GM12878 (cell line): ENCODE data around the gene NONO. TPM values are rescaled to one million over a fixed set of nuclear protein-coding genes. Genes with fewer than 3 reads are reported as not detected.
A peak's percentile ranks its signal among the peaks of the same experiment; 100 is the strongest.

Experiments used
- ATF7 ChIP-seq: fragments of 450-650 bp; IDR thresholded peaks from 2 replicates; pipeline ENCODE4 v1.6.1; 2016; ENCODE audit warnings: low read depth, mild to moderate bottlenecking
- BRCA1 ChIP-seq: IDR thresholded peaks from 2 replicates; pipeline ENCODE4 v1.6.1; 2011; ENCODE audit warnings: low read depth, low read length, improper control_type of control experiment
- CBFB ChIP-seq: IDR thresholded peaks from 2 replicates; pipeline ENCODE4 v1.6.1; 2016; ENCODE audit warnings: antibody characterized with exemption, low read depth
- CREM ChIP-seq: IDR thresholded peaks from 2 replicates; pipeline ENCODE4 v1.6.1; 2014; ENCODE audit warnings: antibody characterized with exemption, low read depth
- FOS ChIP-seq: IDR thresholded peaks from 3 replicates; pipeline ENCODE4 v1.6.1; 2011; ENCODE audit warnings: borderline replicate concordance; ENCODE audit not compliant: insufficient read length; ENCODE audit errors: extremely low read depth
- KAT2A ChIP-seq: conservative IDR thresholded peaks from 2 replicates; pipeline ENCODE4 v1.6.1; 2011; ENCODE audit warnings: low read depth, low read length; ENCODE audit not compliant: control insufficient read depth
- KLF5 ChIP-seq: fragments of 450-650 bp; IDR thresholded peaks from 2 replicates; pipeline ENCODE4 v1.6.1; 2014; ENCODE audit warnings: mild to moderate bottlenecking; ENCODE audit not compliant: partially characterized antibody
- NBN ChIP-seq: fragments of 450-650 bp; IDR thresholded peaks from 2 replicates; pipeline ENCODE4 v1.6.1; 2016
- NFIC ChIP-seq: IDR thresholded peaks from 2 replicates; pipeline ENCODE4 v1.6.1; 2012; ENCODE audit warnings: low read depth, mild to moderate bottlenecking, inconsistent platforms, low read length, moderate library complexity
- NFYA ChIP-seq: IDR thresholded peaks from 2 replicates; pipeline ENCODE4 v1.6.1; 2011; ENCODE audit warnings: low read depth, mild to moderate bottlenecking, low read length, improper control_type of control experiment, borderline replicate concordance
- NR2C1 ChIP-seq: fragments of 450-650 bp; IDR thresholded peaks from 2 replicates; pipeline ENCODE4 v1.6.1; 2017; ENCODE audit warnings: antibody characterized with exemption, mild to moderate bottlenecking, moderate library complexity
- POLR2AphosphoS2 ChIP-seq: IDR thresholded peaks from 2 replicates; pipeline ENCODE4 v1.6.1; 2011; ENCODE audit warnings: low read depth, mild to moderate bottlenecking, low read length, improper control_type of control experiment, moderate library complexity
- STAT1 ChIP-seq: fragments of 450-650 bp; conservative IDR thresholded peaks from 2 replicates; pipeline ENCODE4 v1.6.1; 2014; ENCODE audit warnings: antibody characterized with exemption, mild to moderate bottlenecking
- TCF3 ChIP-seq: IDR thresholded peaks from 2 replicates; pipeline ENCODE4 v1.6.1; 2012; ENCODE audit warnings: low read depth, mild to moderate bottlenecking, low read length, borderline replicate concordance; ENCODE audit not compliant: insufficient read depth
- TCF7 ChIP-seq: IDR thresholded peaks from 2 replicates; pipeline ENCODE4 v1.6.1; 2014; ENCODE audit warnings: antibody characterized with exemption, borderline replicate concordance
- ZNF384 ChIP-seq: IDR thresholded peaks from 2 replicates; pipeline ENCODE4 v1.6.1; 2012; ENCODE audit warnings: low read depth, mild to moderate bottlenecking, low read length, improper control_type of control experiment, borderline replicate concordance
- polyA plus RNA-seq, 11 experiments: library from polyadenylated mRNA; depleted of rRNA in 4 of 11; unstranded in 6 of 11; stranded (reverse) in 5 of 11; fragments of >200 nt; fragmentation: Nextera tagmentation in 4 of 11; fragmentation: Illumina TruSeq in 1 of 11; extraction: Ambion mirVana in 4 of 11; extraction: Trizol in 1 of 11; gene quantifications; 1 replicate in 1 of 11; 2 replicates in 10 of 11; pipeline versions ENCODE4 v1.2.1 to v1.2.3, GENCODE V29; 2011 to 2016; ENCODE audit warnings: inconsistent platforms in 2 of 11, missing spikeins in 2 of 11, low read depth in 1 of 11
- total RNA-seq, 4 experiments: library from RNA; depleted of rRNA in 3 of 4; stranded (reverse); fragments of >200 nt in 3 of 4; fragmentation: Illumina TruSeq in 1 of 4; extraction: Trizol in 1 of 4; gene quantifications; 2 replicates each; pipeline versions ENCODE4 v1.2.1 to v1.2.3, GENCODE V29; 2013 to 2021
- TF ChIP-seq, protein P1 (sequence below): fragments of 450-650 bp; IDR thresholded peaks from 2 replicates; pipeline ENCODE4 v1.6.1; 2017; ENCODE audit warnings: mild to moderate bottlenecking, moderate library complexity
- TF ChIP-seq, protein P2 (sequence below): fragments of 450-650 bp; formaldehyde crosslinking; IDR thresholded peaks from 2 replicates; pipeline ENCODE4 v1.4.0; 2020; ENCODE audit warnings: mild to moderate bottlenecking, moderate library complexity
- TF ChIP-seq, protein P3 (sequence below): fragments of 450-650 bp; conservative IDR thresholded peaks from 2 replicates; pipeline ENCODE4 v1.6.1; 2017; ENCODE audit warnings: mild to moderate bottlenecking, moderate library complexity

Gene NONO
- total and polyA plus RNA-seq, 10 of the 15 experiments (the other 5 are each of a cell fraction or from before 2014, with no cell fraction given), result 206 to 505 (median 373) TPM

DNA sequence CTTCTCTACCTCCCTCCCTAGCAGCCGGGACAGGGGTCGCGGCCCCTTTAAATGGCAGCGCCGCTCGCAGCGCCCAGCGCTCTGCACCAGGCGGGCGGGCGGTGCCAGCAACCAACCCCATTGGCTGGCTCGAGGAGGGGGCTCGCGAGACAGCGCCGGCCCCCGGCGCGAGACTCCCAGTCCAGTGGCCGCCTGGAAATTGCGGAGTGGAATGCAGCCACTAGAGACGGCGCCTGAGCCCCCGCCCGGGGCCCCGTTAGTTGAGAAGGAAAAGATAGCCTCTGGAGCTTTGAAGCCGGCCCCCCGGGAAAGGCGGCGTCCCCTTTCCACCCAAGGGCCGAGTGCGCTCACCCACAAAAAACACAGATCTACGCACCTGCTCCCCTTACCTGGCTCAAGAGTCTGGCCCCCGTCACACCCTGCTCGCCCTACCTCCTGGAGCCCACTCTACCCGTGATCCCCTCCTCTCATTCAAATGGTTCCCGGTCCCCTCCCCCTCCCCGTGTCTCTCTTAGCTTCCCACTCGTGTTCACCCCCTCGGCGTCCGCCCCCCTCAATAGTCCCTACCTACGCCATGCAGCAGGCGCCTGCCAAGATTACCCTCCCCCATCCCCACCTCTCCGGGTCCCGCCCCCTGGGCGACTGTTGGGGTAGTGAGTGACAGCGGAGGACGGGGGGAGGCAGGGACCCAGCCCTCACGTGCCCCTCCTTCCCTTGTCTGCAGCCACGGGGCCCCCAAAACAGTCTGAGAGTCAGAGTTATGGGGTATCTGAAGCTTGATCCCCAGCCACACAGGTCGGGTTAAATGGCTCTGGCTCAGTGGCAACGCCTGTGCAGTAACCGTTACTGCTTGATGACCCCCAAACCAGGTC, 29.1 kb upstream of the NONO start, which contains the start of gene ZMYM3 (continued):
- TF ChIP-seq CREM (no peak), ZNF384 (no peak), STAT1 (no peak), NFYA (no peak), TCF3 (no peak), FOS (no peak), BRCA1 (peak; percentile 86), POLR2AphosphoS2 (no peak), NBN (peak; percentile 36; the same call in 1 of the 2 replicates), NFIC (no peak), ATF7 (no peak), TCF7 (no peak), CBFB (no peak), KLF5 (no peak), KAT2A (no peak), NR2C1 (no peak)
- TF ChIP-seq, protein P1, sequence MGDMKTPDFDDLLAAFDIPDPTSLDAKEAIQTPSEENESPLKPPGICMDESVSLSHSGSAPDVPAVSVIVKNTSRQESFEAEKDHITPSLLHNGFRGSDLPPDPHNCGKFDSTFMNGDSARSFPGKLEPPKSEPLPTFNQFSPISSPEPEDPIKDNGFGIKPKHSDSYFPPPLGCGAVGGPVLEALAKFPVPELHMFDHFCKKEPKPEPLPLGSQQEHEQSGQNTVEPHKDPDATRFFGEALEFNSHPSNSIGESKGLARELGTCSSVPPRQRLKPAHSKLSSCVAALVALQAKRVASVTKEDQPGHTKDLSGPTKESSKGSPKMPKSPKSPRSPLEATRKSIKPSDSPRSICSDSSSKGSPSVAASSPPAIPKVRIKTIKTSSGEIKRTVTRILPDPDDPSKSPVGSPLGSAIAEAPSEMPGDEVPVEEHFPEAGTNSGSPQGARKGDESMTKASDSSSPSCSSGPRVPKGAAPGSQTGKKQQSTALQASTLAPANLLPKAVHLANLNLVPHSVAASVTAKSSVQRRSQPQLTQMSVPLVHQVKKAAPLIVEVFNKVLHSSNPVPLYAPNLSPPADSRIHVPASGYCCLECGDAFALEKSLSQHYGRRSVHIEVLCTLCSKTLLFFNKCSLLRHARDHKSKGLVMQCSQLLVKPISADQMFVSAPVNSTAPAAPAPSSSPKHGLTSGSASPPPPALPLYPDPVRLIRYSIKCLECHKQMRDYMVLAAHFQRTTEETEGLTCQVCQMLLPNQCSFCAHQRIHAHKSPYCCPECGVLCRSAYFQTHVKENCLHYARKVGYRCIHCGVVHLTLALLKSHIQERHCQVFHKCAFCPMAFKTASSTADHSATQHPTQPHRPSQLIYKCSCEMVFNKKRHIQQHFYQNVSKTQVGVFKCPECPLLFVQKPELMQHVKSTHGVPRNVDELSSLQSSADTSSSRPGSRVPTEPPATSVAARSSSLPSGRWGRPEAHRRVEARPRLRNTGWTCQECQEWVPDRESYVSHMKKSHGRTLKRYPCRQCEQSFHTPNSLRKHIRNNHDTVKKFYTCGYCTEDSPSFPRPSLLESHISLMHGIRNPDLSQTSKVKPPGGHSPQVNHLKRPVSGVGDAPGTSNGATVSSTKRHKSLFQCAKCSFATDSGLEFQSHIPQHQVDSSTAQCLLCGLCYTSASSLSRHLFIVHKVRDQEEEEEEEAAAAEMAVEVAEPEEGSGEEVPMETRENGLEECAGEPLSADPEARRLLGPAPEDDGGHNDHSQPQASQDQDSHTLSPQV, result no peak
- TF ChIP-seq, protein P2, sequence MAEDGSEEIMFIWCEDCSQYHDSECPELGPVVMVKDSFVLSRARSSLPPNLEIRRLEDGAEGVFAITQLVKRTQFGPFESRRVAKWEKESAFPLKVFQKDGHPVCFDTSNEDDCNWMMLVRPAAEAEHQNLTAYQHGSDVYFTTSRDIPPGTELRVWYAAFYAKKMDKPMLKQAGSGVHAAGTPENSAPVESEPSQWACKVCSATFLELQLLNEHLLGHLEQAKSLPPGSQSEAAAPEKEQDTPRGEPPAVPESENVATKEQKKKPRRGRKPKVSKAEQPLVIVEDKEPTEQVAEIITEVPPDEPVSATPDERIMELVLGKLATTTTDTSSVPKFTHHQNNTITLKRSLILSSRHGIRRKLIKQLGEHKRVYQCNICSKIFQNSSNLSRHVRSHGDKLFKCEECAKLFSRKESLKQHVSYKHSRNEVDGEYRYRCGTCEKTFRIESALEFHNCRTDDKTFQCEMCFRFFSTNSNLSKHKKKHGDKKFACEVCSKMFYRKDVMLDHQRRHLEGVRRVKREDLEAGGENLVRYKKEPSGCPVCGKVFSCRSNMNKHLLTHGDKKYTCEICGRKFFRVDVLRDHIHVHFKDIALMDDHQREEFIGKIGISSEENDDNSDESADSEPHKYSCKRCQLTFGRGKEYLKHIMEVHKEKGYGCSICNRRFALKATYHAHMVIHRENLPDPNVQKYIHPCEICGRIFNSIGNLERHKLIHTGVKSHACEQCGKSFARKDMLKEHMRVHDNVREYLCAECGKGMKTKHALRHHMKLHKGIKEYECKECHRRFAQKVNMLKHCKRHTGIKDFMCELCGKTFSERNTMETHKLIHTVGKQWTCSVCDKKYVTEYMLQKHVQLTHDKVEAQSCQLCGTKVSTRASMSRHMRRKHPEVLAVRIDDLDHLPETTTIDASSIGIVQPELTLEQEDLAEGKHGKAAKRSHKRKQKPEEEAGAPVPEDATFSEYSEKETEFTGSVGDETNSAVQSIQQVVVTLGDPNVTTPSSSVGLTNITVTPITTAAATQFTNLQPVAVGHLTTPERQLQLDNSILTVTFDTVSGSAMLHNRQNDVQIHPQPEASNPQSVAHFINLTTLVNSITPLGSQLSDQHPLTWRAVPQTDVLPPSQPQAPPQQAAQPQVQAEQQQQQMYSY, result no peak
- TF ChIP-seq, protein P3, sequence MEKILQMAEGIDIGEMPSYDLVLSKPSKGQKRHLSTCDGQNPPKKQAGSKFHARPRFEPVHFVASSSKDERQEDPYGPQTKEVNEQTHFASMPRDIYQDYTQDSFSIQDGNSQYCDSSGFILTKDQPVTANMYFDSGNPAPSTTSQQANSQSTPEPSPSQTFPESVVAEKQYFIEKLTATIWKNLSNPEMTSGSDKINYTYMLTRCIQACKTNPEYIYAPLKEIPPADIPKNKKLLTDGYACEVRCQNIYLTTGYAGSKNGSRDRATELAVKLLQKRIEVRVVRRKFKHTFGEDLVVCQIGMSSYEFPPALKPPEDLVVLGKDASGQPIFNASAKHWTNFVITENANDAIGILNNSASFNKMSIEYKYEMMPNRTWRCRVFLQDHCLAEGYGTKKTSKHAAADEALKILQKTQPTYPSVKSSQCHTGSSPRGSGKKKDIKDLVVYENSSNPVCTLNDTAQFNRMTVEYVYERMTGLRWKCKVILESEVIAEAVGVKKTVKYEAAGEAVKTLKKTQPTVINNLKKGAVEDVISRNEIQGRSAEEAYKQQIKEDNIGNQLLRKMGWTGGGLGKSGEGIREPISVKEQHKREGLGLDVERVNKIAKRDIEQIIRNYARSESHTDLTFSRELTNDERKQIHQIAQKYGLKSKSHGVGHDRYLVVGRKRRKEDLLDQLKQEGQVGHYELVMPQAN, result no peak
